Left lung (tissue), 14 donors: ENCODE measurements around the gene UNC93B1. TPM values are rescaled to one million over a fixed set of nuclear protein-coding genes. Genes with fewer than 3 reads are reported as not detected.

Source experiments
- ATAC-seq: fragments of 200-7000 bp; cut with Tn5 transposase; one replicate; pipeline ENCODE4 v1.9.1; 2020; ENCODE audit warnings: moderate library complexity
- DNase-seq, 4 donors: peaks; one replicate each; pipeline ENCODE4 v3.0.0-alpha.2; 2013 to 2020
- H3K27ac ChIP-seq, 2 donors: fragments of 200-600 bp; sonication (generic) in 1 of 2; one replicate each; pipeline versions ENCODE4 v1.5.0 to v1.8.0; 2020 to 2021
- H3K27me3 ChIP-seq, 2 donors: fragments of 200-600 bp; sonication (generic) in 1 of 2; one replicate each; pipeline versions ENCODE4 v1.5.0 to v1.8.0; 2020 to 2021
- H3K36me3 ChIP-seq, 2 donors: fragments of 200-600 bp; sonication (generic) in 1 of 2; one replicate each; pipeline versions ENCODE4 v1.5.0 to v1.8.0; 2020 to 2021
- H3K4me1 ChIP-seq, 2 donors: fragments of 200-600 bp; one replicate each; pipeline ENCODE4 v1.8.0; 2021
- H3K4me3 ChIP-seq, 2 donors: fragments of 200-600 bp; sonication (generic) in 1 of 2; one replicate each; pipeline versions ENCODE4 v1.5.0 to v1.8.0; 2020 to 2021; ENCODE audit warnings: mild to moderate bottlenecking in 1 of 2
- H3K9me3 ChIP-seq, 2 donors: fragments of 200-600 bp; sonication (generic) in 1 of 2; one replicate each; pipeline versions ENCODE4 v1.5.0 to v1.8.0; 2020 to 2021
- intact Hi-C, 2 donors: fragments of 100-400 bp; cut with DNase I; formaldehyde crosslinking; loops; one replicate each; pipeline versions ENCODE4 v1.11.2 to v1.14.2; 2022
- long read RNA-seq, 12 donors: library from polyadenylated mRNA in 2 of 12; unstranded in 2 of 12; transcript quantifications; one replicate each; pipeline ENCODE4 v2.0.0 and lab custom pipeline, GENCODE V29; 2019 to 2026
- polyA plus RNA-seq, 6 donors: library from polyadenylated mRNA; unstranded; fragments of 120-200 nt; gene quantifications; one replicate each; pipeline ENCODE4 v1.2.1, GENCODE V29; 2013; ENCODE audit not compliant: insufficient read length in 6 of 6
- total RNA-seq, 2 donors: library from RNA; stranded (reverse); fragmentation: NEBNext Ultra II Directional; extraction: Animal tissue kit (Norgen Biotek cat#: 25700); gene quantifications; one replicate each; pipeline ENCODE4 v1.2.1, GENCODE V29; 2021
- TF ChIP-seq, protein P1 (sequence below), 2 donors: fragments of 200-600 bp; sonication (generic) in 1 of 2; IDR thresholded peaks; one replicate each; pipeline versions ENCODE4 v1.5.0 to v1.8.0; 2021; ENCODE audit warnings: antibody characterized with exemption in 2 of 2
- donor health status: DM: no; HTN: yes; CAD: no.
- donor health status: DM: no; HTN: no; CAD: no.

UNC93B1 gene, protein sequence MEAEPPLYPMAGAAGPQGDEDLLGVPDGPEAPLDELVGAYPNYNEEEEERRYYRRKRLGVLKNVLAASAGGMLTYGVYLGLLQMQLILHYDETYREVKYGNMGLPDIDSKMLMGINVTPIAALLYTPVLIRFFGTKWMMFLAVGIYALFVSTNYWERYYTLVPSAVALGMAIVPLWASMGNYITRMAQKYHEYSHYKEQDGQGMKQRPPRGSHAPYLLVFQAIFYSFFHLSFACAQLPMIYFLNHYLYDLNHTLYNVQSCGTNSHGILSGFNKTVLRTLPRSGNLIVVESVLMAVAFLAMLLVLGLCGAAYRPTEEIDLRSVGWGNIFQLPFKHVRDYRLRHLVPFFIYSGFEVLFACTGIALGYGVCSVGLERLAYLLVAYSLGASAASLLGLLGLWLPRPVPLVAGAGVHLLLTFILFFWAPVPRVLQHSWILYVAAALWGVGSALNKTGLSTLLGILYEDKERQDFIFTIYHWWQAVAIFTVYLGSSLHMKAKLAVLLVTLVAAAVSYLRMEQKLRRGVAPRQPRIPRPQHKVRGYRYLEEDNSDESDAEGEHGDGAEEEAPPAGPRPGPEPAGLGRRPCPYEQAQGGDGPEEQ
- total RNA-seq (10 to 100 TPM; 52.5 to 98.9 TPM), polyA plus RNA-seq (10 to 100 TPM; 15.7 to 22.6 (median 16.7) TPM)
- long read RNA-seq, donor 1, transcript UNC93B1-201 (11 exons, 2,316 nt) = major isoform, 7 of 7 reads
- long read RNA-seq, donor 1, partial matches to known transcripts = 0 of 7 reads
- long read RNA-seq, donor 1, other reads (novel, unspliced or antisense) = 0 of 7 reads
- long read RNA-seq, donor 2, transcript UNC93B1-201 (11 exons, 2,316 nt) = major isoform, 10 of 18 reads
- long read RNA-seq, donor 2, partial matches to known transcripts = 7 of 18 reads
- long read RNA-seq, donor 2, other reads (novel, unspliced or antisense) = 0 of 18 reads
- long read RNA-seq, donor 3, partial matches to known transcripts = 0 of 3 reads
- long read RNA-seq, donor 3, other reads (novel, unspliced or antisense) = 0 of 3 reads
- long read RNA-seq, donor 4, partial matches to known transcripts = 4 of 8 reads
- long read RNA-seq, donor 4, other reads (novel, unspliced or antisense) = 0 of 8 reads
- long read RNA-seq, donor 5, transcript UNC93B1-201 (11 exons, 2,316 nt) = major isoform, 10 of 11 reads
- long read RNA-seq, donor 5, partial matches to known transcripts = 0 of 11 reads
- long read RNA-seq, donor 5, other reads (novel, unspliced or antisense) = 0 of 11 reads
- long read RNA-seq, donor 6, transcript UNC93B1-201 (11 exons, 2,316 nt) = major isoform, 6 of 6 reads
- long read RNA-seq, donor 6, partial matches to known transcripts = 0 of 6 reads
- long read RNA-seq, donor 6, other reads (novel, unspliced or antisense) = 0 of 6 reads
- long read RNA-seq, donor 7, transcript UNC93B1-201 (11 exons, 2,316 nt) = major isoform, 6 of 6 reads
- long read RNA-seq, donor 7, partial matches to known transcripts = 0 of 6 reads
- long read RNA-seq, donor 7, other reads (novel, unspliced or antisense) = 0 of 6 reads
- long read RNA-seq, donor 8, transcript UNC93B1-201 (11 exons, 2,316 nt) = major isoform, 6 of 12 reads
- long read RNA-seq, donor 8, partial matches to known transcripts = 5 of 12 reads
- long read RNA-seq, donor 8, other reads (novel, unspliced or antisense) = 0 of 12 reads
- long read RNA-seq, donor 9 = 0 reads
- long read RNA-seq, donor 10, transcript UNC93B1-201 (11 exons, 2,316 nt) = major isoform, 49 of 65 reads
- long read RNA-seq, donor 10, partial matches to known transcripts = 3 of 65 reads
- long read RNA-seq, donor 10, other reads (novel, unspliced or antisense) = 10 of 65 reads
- long read RNA-seq, donor 11, transcript UNC93B1-201 (11 exons, 2,316 nt) = major isoform, 7 of 7 reads
- long read RNA-seq, donor 11, partial matches to known transcripts = 0 of 7 reads
- long read RNA-seq, donor 11, other reads (novel, unspliced or antisense) = 0 of 7 reads
- long read RNA-seq, donor 12, transcript UNC93B1-201 (11 exons, 2,316 nt) = major isoform, 8 of 8 reads
- long read RNA-seq, donor 12, partial matches to known transcripts = 0 of 8 reads
- long read RNA-seq, donor 12, other reads (novel, unspliced or antisense) = 0 of 8 reads

DNA sequence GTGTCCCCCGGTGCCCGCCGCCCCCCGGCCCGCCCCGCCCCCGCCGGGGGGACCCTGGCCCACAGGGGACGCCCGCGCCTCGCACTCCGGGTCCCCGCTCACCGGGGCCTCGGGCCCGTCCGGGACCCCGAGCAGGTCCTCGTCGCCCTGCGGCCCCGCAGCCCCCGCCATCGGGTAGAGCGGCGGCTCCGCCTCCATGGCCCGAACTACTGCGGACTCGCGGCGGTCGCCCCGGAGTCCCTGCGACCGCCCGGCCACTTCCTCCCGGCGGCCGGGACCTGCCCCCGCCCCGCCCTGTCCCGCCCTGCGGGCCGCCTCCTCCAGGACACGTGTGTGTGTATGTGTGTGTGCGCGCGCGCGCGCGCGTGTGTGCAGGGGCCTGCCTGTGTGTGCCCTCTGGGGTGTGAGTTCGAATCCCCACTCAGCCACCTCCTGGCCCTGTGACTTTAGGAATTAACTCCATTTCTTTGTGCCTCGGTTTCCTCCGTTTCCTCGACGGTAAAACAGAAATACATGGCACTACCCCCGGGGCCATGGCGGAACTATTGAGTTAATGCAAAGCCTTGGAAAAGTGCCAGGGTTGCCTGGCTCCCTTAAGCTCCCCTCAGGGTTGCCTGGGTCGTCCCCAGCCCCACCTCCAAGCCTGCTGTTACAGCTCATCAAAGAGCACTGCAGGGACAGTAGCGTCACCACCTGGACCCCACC lies at the start of gene UNC93B1:
TSS of gene UNC93B1 (minus strand) at position 252 of the 705 bp plus-strand sequence. CDS start at position 198, 54 bp downstream.
- ATAC-seq (peak; percentile 88), DNase-seq (peak; percentile 59 to 99 (median 90))
- intact Hi-C loops = no loop called here
- H3K27ac ChIP-seq = peak within 1 kb of the TSS; percentile 68 to 94
- H3K4me3 ChIP-seq = peak within 1 kb of the TSS; percentile 79 to 83
- no peaks in the 10 kb centered on the region for H3K9me3 ChIP-seq
- H3K4me1 ChIP-seq = peaks cover 3 to 59% of the 10 kb centered on the region in 2 donors
- TF ChIP-seq, protein P1, sequence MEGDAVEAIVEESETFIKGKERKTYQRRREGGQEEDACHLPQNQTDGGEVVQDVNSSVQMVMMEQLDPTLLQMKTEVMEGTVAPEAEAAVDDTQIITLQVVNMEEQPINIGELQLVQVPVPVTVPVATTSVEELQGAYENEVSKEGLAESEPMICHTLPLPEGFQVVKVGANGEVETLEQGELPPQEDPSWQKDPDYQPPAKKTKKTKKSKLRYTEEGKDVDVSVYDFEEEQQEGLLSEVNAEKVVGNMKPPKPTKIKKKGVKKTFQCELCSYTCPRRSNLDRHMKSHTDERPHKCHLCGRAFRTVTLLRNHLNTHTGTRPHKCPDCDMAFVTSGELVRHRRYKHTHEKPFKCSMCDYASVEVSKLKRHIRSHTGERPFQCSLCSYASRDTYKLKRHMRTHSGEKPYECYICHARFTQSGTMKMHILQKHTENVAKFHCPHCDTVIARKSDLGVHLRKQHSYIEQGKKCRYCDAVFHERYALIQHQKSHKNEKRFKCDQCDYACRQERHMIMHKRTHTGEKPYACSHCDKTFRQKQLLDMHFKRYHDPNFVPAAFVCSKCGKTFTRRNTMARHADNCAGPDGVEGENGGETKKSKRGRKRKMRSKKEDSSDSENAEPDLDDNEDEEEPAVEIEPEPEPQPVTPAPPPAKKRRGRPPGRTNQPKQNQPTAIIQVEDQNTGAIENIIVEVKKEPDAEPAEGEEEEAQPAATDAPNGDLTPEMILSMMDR (IDR thresholded peaks at IDR 0.05) = no peak
- peaks cover 0 to 6% of the 10 kb centered on the region in 2 donors for H3K36me3 ChIP-seq
- H3K27me3 ChIP-seq = no peaks in the 10 kb centered on the region

- TF ChIP-seq, protein P1 (IDR thresholded peaks at IDR 0.05) = no peak
- Histone ChIP-seq H3K4me1 (no peaks in the 10 kb centered on the region), H3K36me3 (peaks cover 0 to 76% of the 10 kb centered on the region in 2 donors), H3K27ac (peak overlapping the region in 1 of 2 donors; percentile 13), H3K27me3 (no peaks in the 10 kb centered on the region), H3K4me3 (no peak overlapping the region), H3K9me3 (no peaks in the 10 kb centered on the region)
- ATAC-seq = no peak
- DNase-seq = peak in 1 of 4 donors; percentile 52
- intact Hi-C loops = no loop called here
Observed at GRCh38 chr11:68053117-68053516, 49.2 kb upstream of the UNC93B1 start.

GRCh38 chr11:68052137-68052873 lies 48.4 kb upstream of the UNC93B1 start:
- Histone ChIP-seq H3K4me1 (no peaks in the 10 kb centered on the region), H3K27me3 (no peaks in the 10 kb centered on the region), H3K9me3 (no peaks in the 10 kb centered on the region), H3K36me3 (peaks cover 0 to 77% of the 10 kb centered on the region in 2 donors), H3K4me3 (no peak overlapping the region), H3K27ac (no peak overlapping the region)
- TF ChIP-seq, protein P1 (IDR thresholded peaks at IDR 0.05) = no peak
- no peak for DNase-seq
- ATAC-seq = no peak
- intact Hi-C loops = no loop called here
